H1 (cell line): Measurements from ENCODE around the gene SLC16A5. TPM values are rescaled to one million over a fixed set of nuclear protein-coding genes. Genes with fewer than 3 reads are reported as not detected.

Experiments used
- CTCF ChIA-PET: fragments of 300-600 bp; sonication (Branson Sonifier 250); formaldehyde crosslinking; loops from one replicate; lab custom pipeline; 2021; ENCODE audit not compliant: partially characterized antibody; lab: Charles Lee
- POLR2A ChIA-PET: fragments of 300-600 bp; sonication (Branson Sonifier 250); formaldehyde crosslinking; loops from one replicate; lab custom pipeline; 2021; ENCODE audit warnings: inconsistent platforms; ENCODE audit not compliant: partially characterized antibody; lab: Charles Lee
- DNase-seq, 2 experiments: peaks; one replicate each; pipeline versions ENCODE4 v3.0.0 to v3.0.0-alpha.2; 2010 to 2022; ENCODE audit warnings: low spot score in 2 of 2, low read depth in 1 of 2, mixed read lengths in 1 of 2
- FAIRE-seq: peaks from 2 replicates; lab custom pipeline; 2011; peaks lifted over from hg19 to GRCh38; lab: Jason Lieb, UNC
- H2AFZ ChIP-seq: 2 replicates; pipeline ENCODE4 v1.8.1; 2012; ENCODE audit warnings: low read length, inconsistent platforms
- H2AK5ac ChIP-seq: 2 replicates; pipeline ENCODE4 v1.6.1; 2013; ENCODE audit warnings: low read depth, low read length
- H2BK120ac ChIP-seq: replicated peaks from 2 replicates; pipeline ENCODE3; 2013; ENCODE audit warnings: low read depth, low read length, inconsistent platforms
- H2BK12ac ChIP-seq: 2 replicates; pipeline ENCODE4 v1.6.1; 2013; ENCODE audit warnings: low read depth, low read length
- H2BK15ac ChIP-seq: 2 replicates; pipeline ENCODE4 v1.6.1; 2013; ENCODE audit warnings: low read length
- H2BK20ac ChIP-seq: 2 replicates; pipeline ENCODE4 v1.6.1; 2013; ENCODE audit warnings: low read length
- H2BK5ac ChIP-seq: 2 replicates; pipeline ENCODE4 v1.6.1; 2013; ENCODE audit warnings: low read depth, low read length
- H3K14ac ChIP-seq: 2 replicates; pipeline ENCODE4 v1.6.1; 2013; ENCODE audit warnings: inconsistent platforms; ENCODE audit not compliant: insufficient read length
- H3K18ac ChIP-seq: 2 replicates; pipeline ENCODE4 v1.6.1; 2013; ENCODE audit warnings: low read length; ENCODE audit errors: extremely low read depth
- H3K23ac ChIP-seq: 2 replicates; pipeline ENCODE4 v1.6.1; 2013; ENCODE audit warnings: inconsistent platforms; ENCODE audit not compliant: insufficient read length
- H3K23me2 ChIP-seq: 2 replicates; pipeline ENCODE4 v1.6.1; 2013; ENCODE audit warnings: low read depth, low read length
- H3K27ac ChIP-seq: 2 replicates; pipeline ENCODE4 v1.6.1; 2011; ENCODE audit warnings: low read depth, low read length, inconsistent platforms
- H3K27me3 ChIP-seq, 4 experiments: replicated peaks in 1 of 4; 1 replicate in 1 of 4; 2 replicates in 3 of 4; pipeline versions ENCODE4 v1.6.1 to v1.8.1; 2011 to 2013; ENCODE audit warnings: low read length in 3 of 4, mild to moderate bottlenecking in 3 of 4, inconsistent platforms in 2 of 4, mixed read lengths in 2 of 4, moderate library complexity in 1 of 4; ENCODE audit not compliant: control insufficient read depth in 3 of 4, insufficient read depth in 3 of 4; ENCODE audit errors: extremely low read depth in 1 of 4
- H3K36me3 ChIP-seq, 4 experiments: 2 replicates each; pipeline versions ENCODE4 v1.6.1 to v1.8.1; 2011 to 2013; ENCODE audit warnings: mild to moderate bottlenecking in 4 of 4, low read length in 3 of 4, moderate library complexity in 2 of 4, control low read depth in 1 of 4, inconsistent platforms in 1 of 4; ENCODE audit not compliant: insufficient read depth in 4 of 4, control insufficient read depth in 2 of 4
- H3K4ac ChIP-seq: replicated peaks from 2 replicates; pipeline ENCODE3; 2013; ENCODE audit warnings: low read length, low read depth, mixed read lengths, inconsistent platforms; ENCODE audit not compliant: insufficient read length
- H3K4me1 ChIP-seq, 4 experiments: replicated peaks in 1 of 4; 1 replicate in 1 of 4; 2 replicates in 3 of 4; pipeline versions ENCODE4 v1.6.1 to v1.8.1; 2011 to 2013; ENCODE audit warnings: low read length in 3 of 4, inconsistent platforms in 2 of 4, mixed read lengths in 1 of 4; ENCODE audit not compliant: insufficient read depth in 4 of 4, control insufficient read depth in 3 of 4
- H3K4me2 ChIP-seq, 2 experiments: 2 replicates each; pipeline versions ENCODE4 v1.6.1 to v1.8.1; 2011 to 2013; ENCODE audit warnings: low read depth in 2 of 2, low read length in 2 of 2, control low read depth in 1 of 2, inconsistent platforms in 1 of 2, mild to moderate bottlenecking in 1 of 2; ENCODE audit not compliant: insufficient read depth in 1 of 2
- H3K4me3 ChIP-seq, 4 experiments: fragments of 200-600, 300-600 bp in 1 of 4; sonication (generic), shearing (Covaris generic), sonication (Bioruptor Twin) in 1 of 4; 2 replicates each; pipeline versions ENCODE4 v1.5.1 to v1.8.1; 2011 to 2016; ENCODE audit warnings: low read length in 4 of 4, low read depth in 3 of 4, control low read depth in 2 of 4, inconsistent platforms in 2 of 4, mild to moderate bottlenecking in 2 of 4, mixed read lengths in 1 of 4, moderate library complexity in 1 of 4; ENCODE audit not compliant: insufficient read depth in 2 of 4; ENCODE audit errors: extremely low read depth in 1 of 4
- H3K56ac ChIP-seq: replicated peaks from 2 replicates; pipeline ENCODE3; 2013; ENCODE audit warnings: low read depth, mild to moderate bottlenecking, mixed read lengths, low read length, inconsistent platforms; ENCODE audit not compliant: insufficient read length
- H3K79me1 ChIP-seq: 2 replicates; pipeline ENCODE4 v1.6.1; 2013; ENCODE audit warnings: low read depth, low read length, control low read depth
- H3K79me2 ChIP-seq, 2 experiments: 2 replicates each; pipeline versions ENCODE4 v1.6.1 to v1.8.1; 2012 to 2013; ENCODE audit warnings: low read length in 2 of 2, mild to moderate bottlenecking in 2 of 2, inconsistent platforms in 1 of 2; ENCODE audit not compliant: insufficient read depth in 2 of 2, control insufficient read depth in 1 of 2
- H3K9ac ChIP-seq, 4 experiments: replicated peaks in 1 of 4; 1 replicate in 1 of 4; 2 replicates in 3 of 4; pipeline versions ENCODE4 v1.6.1 to v1.8.1; 2011 to 2013; ENCODE audit warnings: low read depth in 3 of 4, low read length in 3 of 4, control low read depth in 2 of 4, mild to moderate bottlenecking in 2 of 4, moderate library complexity in 2 of 4, inconsistent platforms in 1 of 4; ENCODE audit errors: extremely low read depth in 1 of 4
- H3K9me3 ChIP-seq, 2 experiments: 2 replicates each; pipeline versions ENCODE4 v1.6.1 to v1.8.1; 2012 to 2013; ENCODE audit warnings: mild to moderate bottlenecking in 2 of 2, moderate library complexity in 2 of 2, control low read depth in 1 of 2, inconsistent platforms in 1 of 2, low read depth in 1 of 2, low read length in 1 of 2, mixed read lengths in 1 of 2; ENCODE audit not compliant: insufficient read depth in 2 of 2
- H4K20me1 ChIP-seq, 2 experiments: replicated peaks in 1 of 2; 2 replicates each; pipeline versions ENCODE3 to v1.8.1; 2011 to 2013; ENCODE audit warnings: inconsistent platforms in 2 of 2, low read length in 2 of 2, mild to moderate bottlenecking in 1 of 2; ENCODE audit not compliant: insufficient read depth in 2 of 2, control insufficient read depth in 1 of 2
- H4K5ac ChIP-seq: 2 replicates; pipeline ENCODE4 v1.6.1; 2013; ENCODE audit warnings: low read length, low read depth, mixed read lengths, inconsistent platforms; ENCODE audit not compliant: insufficient read length
- H4K8ac ChIP-seq: 2 replicates; pipeline ENCODE4 v1.8.0; 2013; ENCODE audit warnings: mild to moderate bottlenecking, moderate library complexity, low read length, inconsistent platforms; ENCODE audit not compliant: insufficient read depth; ENCODE audit errors: extremely low read depth
- H4K91ac ChIP-seq: replicated peaks from 2 replicates; pipeline ENCODE3; 2013; ENCODE audit warnings: low read length, mixed read lengths, inconsistent platforms; ENCODE audit not compliant: insufficient read length
- HDAC6 ChIP-seq: IDR thresholded peaks from one replicate; pipeline ENCODE4 v1.7.1; 2012; ENCODE audit warnings: low read depth, mild to moderate bottlenecking, inconsistent platforms, low read length, moderate library complexity
- WGBS, 2 experiments: shearing (Covaris generic) in 1 of 2; methylation state at CpG; one replicate each; pipeline versions ENCODE4 v1.1.6 to v1.1.7; 2013 to 2015; ENCODE audit warnings: low lambda C conversion rate in 2 of 2, mixed read lengths in 2 of 2, inconsistent platforms in 1 of 2, low coverage in 1 of 2, missing lambda C conversion rate in 1 of 2; ENCODE audit not compliant: insufficient replicate concordance in 2 of 2, insufficient coverage in 1 of 2, insufficient read length in 1 of 2; ENCODE audit errors: extremely low coverage in 1 of 2, missing lambda C conversion rate in 1 of 2; 5-methylcytosine and 5-hydroxymethylcytosine counted together
- polyA plus RNA-seq, 7 experiments: library from polyadenylated mRNA; depleted of rRNA in 3 of 7; stranded (reverse) in 5 of 7; unstranded in 2 of 7; fragments of >200 nt in 5 of 7; fragments of 200-250 nt in 2 of 7; gene quantifications; 1 replicate in 5 of 7; 2 replicates in 1 of 7; 4 replicates in 1 of 7; pipeline versions ENCODE4 v1.2.1 to v1.2.3, GENCODE V29; 2011 to 2013; ENCODE audit warnings: missing spikeins in 2 of 7, mixed read lengths in 2 of 7
- total RNA-seq: library from RNA; stranded (reverse); fragmentation: NEBNext Ultra II Directional; extraction: Animal tissue kit (Norgen Biotek cat#: 25700); gene quantifications from 2 replicates; pipeline ENCODE4 v1.2.1, GENCODE V29; 2021
- TF ChIP-seq, protein P1 (sequence below): IDR thresholded peaks from 2 replicates; pipeline ENCODE4 v1.6.1; 2012; ENCODE audit warnings: inconsistent platforms

Gene SLC16A5
- total and polyA plus RNA-seq, 2 of the 8 experiments (the other 6 are each of a cell fraction or from before 2014, with no cell fraction given), result 17.1 to 34.7 TPM

DNA sequence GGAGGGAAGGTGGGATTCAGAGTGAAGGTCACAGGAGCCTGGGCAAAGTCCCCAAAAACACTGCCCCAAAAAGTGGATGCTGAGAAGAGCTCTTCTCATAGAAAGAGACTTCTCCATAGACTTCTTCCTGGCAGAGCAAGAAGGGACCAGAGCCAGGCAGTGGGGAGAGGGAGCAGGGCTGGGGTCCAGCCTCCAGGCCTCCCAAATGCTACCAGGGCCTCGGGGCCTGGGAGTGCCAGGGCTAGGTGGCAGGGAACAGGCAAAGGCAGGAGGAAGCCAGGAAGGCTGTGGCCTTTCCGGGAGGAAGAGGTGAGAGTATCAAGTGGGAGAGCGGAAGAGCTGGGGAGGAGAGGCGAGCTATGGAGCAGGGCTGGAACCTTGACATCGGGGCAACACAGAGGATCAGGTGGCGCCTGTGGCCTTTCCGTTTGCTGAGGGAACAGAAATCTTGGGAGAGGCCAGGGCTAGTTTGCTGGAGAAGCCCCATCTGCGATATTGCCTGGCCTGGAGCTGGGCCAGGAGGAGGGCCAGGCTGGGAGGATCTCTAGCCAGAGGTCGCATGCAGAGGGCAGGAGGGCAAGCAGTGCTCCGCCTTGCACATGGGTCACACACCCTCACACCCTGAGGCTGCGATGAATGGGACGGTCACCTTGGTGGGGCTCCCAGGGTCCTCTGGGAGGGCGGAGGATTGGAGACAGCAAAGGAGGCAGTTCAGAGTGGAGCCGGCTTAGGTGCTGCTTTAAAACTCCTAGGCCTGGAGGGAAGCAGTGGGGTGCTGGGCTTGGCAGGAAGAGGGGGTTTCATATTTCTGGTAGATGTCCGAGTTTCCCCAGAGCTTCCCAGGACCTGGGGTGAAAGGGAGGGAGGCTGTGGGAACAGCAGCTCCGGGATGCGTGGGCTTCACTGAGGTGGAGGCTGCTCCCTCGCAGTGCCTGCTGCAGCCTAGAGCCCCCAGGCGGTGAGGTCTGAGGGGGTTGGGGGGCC, 3.4 kb downstream of the SLC16A5 start:
- Histone ChIP-seq H3K9me3 (no peaks in the 10 kb centered on the region), H2AFZ (no peak overlapping the region), H3K56ac (no peak overlapping the region), H2BK15ac (no peak overlapping the region), H3K79me2 (peaks cover 0 to 7% of the 10 kb centered on the region in 2 experiments; a peak in 2 of 4 replicates), H3K14ac (no peak overlapping the region), H3K23ac (no peak overlapping the region), H4K5ac (no peak overlapping the region), H3K9ac (no peak overlapping the region; a peak in 1 of 7 replicates), H3K4me1 (peaks cover 3 to 34% (median 28%) of the 10 kb centered on the region in 4 experiments), H3K4me3 (no peak overlapping the region), H2AK5ac (peak overlapping the region; percentile 99; the same call in 1 of the 2 replicates), H2BK20ac (no peak overlapping the region), H3K27me3 (no peaks in the 10 kb centered on the region), H2BK12ac (peak overlapping the region; percentile 68; the same call in 1 of the 2 replicates), H3K18ac (peak overlapping the region; percentile 79; the same call in 1 of the 2 replicates), H3K36me3 (no peaks in the 10 kb centered on the region; a peak in 1 of 8 replicates), H4K91ac (peak overlapping the region; percentile 14), H3K4ac (no peak overlapping the region), H4K20me1 (peaks cover 0 to 5% of the 10 kb centered on the region in 2 experiments), H3K79me1 (peaks cover 10% of the 10 kb centered on the region), H4K8ac (peak overlapping the region; percentile 28; the same call in 1 of the 2 replicates), H2BK5ac (peak overlapping the region; percentile 58), H3K27ac (peak overlapping the region; percentile 34; the same call in 1 of the 2 replicates), H2BK120ac (no peak overlapping the region), H3K4me2 (peak overlapping the region; percentile 44 to 46), H3K23me2 (peaks cover 12% of the 10 kb centered on the region)
- 73% methylated on average over 19 of the region's 19 CpGs; no CpG with 5 or more reads in 1 of the 2 experiments for WGBS, 2 experiments
- CTCF ChIA-PET, result interaction anchor here (0.6 to 6.8 kb wide), 13 partner anchors 10 to 363 kb away, joined by 3 to 81 read pairs (median 4); no protein-coding TSS in a partner anchor
- DNase-seq (no peak), FAIRE-seq (no peak)
- POLR2A ChIA-PET, result interaction anchor here (1.0 to 1.9 kb wide), 8 partner anchors 10 to 171 kb away, joined by 3 to 10 read pairs (median 4); partner anchors contain the start of genes ARMC7, MRPL58 and MRPS7
- TF ChIP-seq, protein P1, sequence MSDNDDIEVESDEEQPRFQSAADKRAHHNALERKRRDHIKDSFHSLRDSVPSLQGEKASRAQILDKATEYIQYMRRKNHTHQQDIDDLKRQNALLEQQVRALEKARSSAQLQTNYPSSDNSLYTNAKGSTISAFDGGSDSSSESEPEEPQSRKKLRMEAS, result 0 out of 2 replicates have a peak, but pooled peaks have one; percentile 17
- no peak for TF ChIP-seq HDAC6
